ENCODE data around the gene ANKRD13B. TPM values are rescaled to one million over a fixed set of nuclear protein-coding genes. Genes with fewer than 3 reads are reported as not detected.

ANKRD13B gene
- total and polyA plus RNA-seq, 5 experiments from 2014 or later, result 0.25 to 3.7 (median 1.3) TPM; not detected in 1

GRCh38 chr17:29608986-29609385 is 16.1 kb downstream of the ANKRD13B start:
- no peak for DNase-seq
- ATAC-seq, result no peak
- no peaks in the 10 kb centered on the region for H3K27me3 Mint-ChIP-seq
- H3K36me3 Mint-ChIP-seq, result no peaks in the 10 kb centered on the region
- peaks cover 0 to 6% (median 2%) of the 10 kb centered on the region in 4 donors for H3K4me1 Mint-ChIP-seq
- POLR2A ChIA-PET, result interaction anchor here (1.2 kb wide), 2 partner anchors 9 to 17 kb away, joined by 3 to 4 read pairs; partner anchors contain the start of gene ANKRD13B
- H3K27ac Mint-ChIP-seq, result no peak overlapping the region
- no peak overlapping the region for H3K4me3 Mint-ChIP-seq
- no peaks in the 10 kb centered on the region for H3K9me3 Mint-ChIP-seq

- Mint-ChIP-seq H3K9me3 (no peaks in the 10 kb centered on the region), H3K27me3 (no peaks in the 10 kb centered on the region), H3K4me1 (peaks cover 7 to 18% (median 15%) of the 10 kb centered on the region in 4 donors), H3K27ac (peak overlapping the region in 1 of 10 donors; percentile 27), H3K4me3 (no peak overlapping the region), H3K36me3 (no peaks in the 10 kb centered on the region)
- ATAC-seq, result no peak
- no peak for DNase-seq
- POLR2A ChIA-PET, result interaction anchor here (1.2 kb wide), 1 partner anchor 29 kb away, joined by 6 read pairs; no protein-coding TSS in a partner anchor
Measured at GRCh38 chr17:29610395-29610794, 17.5 kb downstream of the ANKRD13B start.

DNA sequence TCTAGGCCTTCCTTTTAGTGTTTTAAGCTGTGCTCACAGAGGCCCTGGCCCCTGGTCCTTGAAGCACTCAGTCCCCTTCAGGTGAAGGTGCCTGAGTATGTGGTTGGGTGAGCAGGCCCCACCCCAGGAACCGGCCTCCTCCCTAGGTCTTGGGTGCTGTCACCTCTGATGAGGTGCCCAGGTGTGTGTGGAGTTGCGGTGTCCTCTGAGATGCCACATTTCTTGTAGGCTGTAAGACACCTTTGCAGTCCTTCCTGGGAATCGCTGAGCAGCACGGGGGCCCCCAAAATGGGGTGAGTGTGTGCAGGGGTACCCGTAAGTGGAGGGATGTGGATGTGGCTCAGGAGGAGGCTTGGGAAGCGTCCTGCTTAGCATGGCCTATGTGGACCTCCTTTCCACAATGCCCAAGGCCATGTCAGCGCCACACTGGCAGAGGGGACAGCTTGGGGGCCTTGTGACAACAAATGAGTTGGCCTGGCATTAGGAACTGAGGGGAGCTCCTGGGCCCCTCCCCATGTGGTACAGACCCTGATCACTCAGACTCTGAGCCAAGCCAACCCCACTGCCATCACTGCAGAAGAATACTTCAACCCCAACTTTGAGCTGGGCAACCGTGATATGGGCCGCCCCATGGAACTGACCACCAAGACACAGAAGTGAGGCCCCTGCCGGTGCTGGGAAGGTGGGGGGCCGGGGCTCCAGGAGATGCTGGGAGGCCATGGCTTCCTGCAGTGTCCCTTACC is 18.6 kb downstream of the ANKRD13B start:
- Mint-ChIP-seq H3K9me3 (no peaks in the 10 kb centered on the region), H3K4me3 (peak overlapping the region in 5 of 10 donors; percentile 2 to 58 (median 28)), H3K27ac (peak overlapping the region in 1 of 10 donors; percentile 22), H3K4me1 (peaks cover 10 to 26% (median 24%) of the 10 kb centered on the region in 4 donors), H3K36me3 (no peaks in the 10 kb centered on the region), H3K27me3 (no peaks in the 10 kb centered on the region)
- POLR2A ChIA-PET, result interaction anchor here (0.6 to 1.2 kb wide), 2 partner anchors 11 to 30 kb away, joined by 4 to 6 read pairs; no protein-coding TSS in a partner anchor
- no peak for DNase-seq
- ATAC-seq, result no peak

DNA sequence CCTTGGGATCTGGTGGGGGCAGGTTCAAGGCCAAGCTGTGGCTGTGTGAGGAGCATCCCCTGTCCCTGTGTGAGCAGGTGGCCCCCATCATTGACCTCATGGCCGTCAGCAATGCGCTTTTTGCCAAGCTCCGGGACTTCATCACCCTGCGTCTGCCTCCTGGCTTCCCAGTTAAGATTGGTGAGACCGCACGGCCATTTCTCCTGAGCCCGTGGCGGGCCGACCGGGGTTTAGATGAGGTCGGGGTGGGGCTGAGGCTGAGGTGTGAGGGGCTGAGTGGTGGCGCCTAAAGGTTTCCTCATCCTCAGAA is 19.1 kb downstream of the ANKRD13B start:
- POLR2A ChIA-PET, result no interaction called here
- DNase-seq (no peak), ATAC-seq (no peak)
- Mint-ChIP-seq H3K9me3 (no peaks in the 10 kb centered on the region), H3K27ac (peak overlapping the region in 1 of 10 donors; percentile 62), H3K27me3 (no peaks in the 10 kb centered on the region), H3K4me3 (peak overlapping the region in 3 of 10 donors; percentile 2 to 22 (median 10)), H3K4me1 (peaks cover 13 to 32% (median 30%) of the 10 kb centered on the region in 4 donors), H3K36me3 (no peaks in the 10 kb centered on the region)

- ATAC-seq, result no peak
- no peaks in the 10 kb centered on the region for H3K36me3 Mint-ChIP-seq
- peak overlapping the region in 8 of 10 donors; percentile 39 to 81 (median 60) for H3K4me3 Mint-ChIP-seq
Measured at GRCh38 chr17:29612404-29613280, 19.7 kb downstream of the ANKRD13B start.

GRCh38 chr17:29613352-29613837 is 20.5 kb downstream of the ANKRD13B start:
- peak overlapping the region; percentile 32 to 92 (median 70) for H3K4me3 Mint-ChIP-seq
- no peaks in the 10 kb centered on the region for H3K36me3 Mint-ChIP-seq
- POLR2A ChIA-PET, result interaction anchor here (0.5 to 5.9 kb wide), 12 partner anchors 12 to 1628 kb away, joined by 3 to 79 read pairs (median 4); partner anchors contain the start of genes ABHD15, ANKRD13B, GIT1 and TP53I13
- peak; percentile 82 to 97 (median 89) for DNase-seq
- ATAC-seq, result peak; percentile 26 to 43
- H3K27ac Mint-ChIP-seq, result peak overlapping the region in 1 of 10 donors; percentile 60
- H3K9me3 Mint-ChIP-seq, result no peaks in the 10 kb centered on the region
- no peaks in the 10 kb centered on the region for H3K27me3 Mint-ChIP-seq
- peaks cover 14 to 41% (median 37%) of the 10 kb centered on the region in 4 donors for H3K4me1 Mint-ChIP-seq

More at GRCh38 chr17:29612404-29613280, 19.7 kb downstream of the ANKRD13B start:
- H3K4me1 Mint-ChIP-seq, result peaks cover 14 to 37% (median 35%) of the 10 kb centered on the region in 4 donors
- POLR2A ChIA-PET, result interaction anchor here (0.5 to 5.9 kb wide), 8 partner anchors 15 to 1629 kb away, joined by 4 to 79 read pairs (median 4); partner anchors contain the start of genes ABHD15, ANKRD13B and TP53I13
- DNase-seq, result no peak
- H3K27ac Mint-ChIP-seq, result no peak overlapping the region
- H3K27me3 Mint-ChIP-seq, result no peaks in the 10 kb centered on the region
- no peaks in the 10 kb centered on the region for H3K9me3 Mint-ChIP-seq

GRCh38 chr17:29613856-29614255 is 20.9 kb downstream of the ANKRD13B start:
- Mint-ChIP-seq H3K27ac (peak overlapping the region in 3 of 10 donors; percentile 41 to 62 (median 60)), H3K27me3 (no peaks in the 10 kb centered on the region), H3K4me3 (peak overlapping the region; percentile 32 to 92 (median 71)), H3K9me3 (no peaks in the 10 kb centered on the region), H3K4me1 (peaks cover 14 to 42% (median 37%) of the 10 kb centered on the region in 4 donors), H3K36me3 (no peaks in the 10 kb centered on the region)
- ATAC-seq (no peak), DNase-seq (no peak)
- POLR2A ChIA-PET, result interaction anchor here (0.5 to 5.9 kb wide), 10 partner anchors 11 to 217 kb away, joined by 3 to 79 read pairs (median 4); partner anchors contain the start of genes ABHD15, ANKRD13B, GIT1 and TP53I13

DNA sequence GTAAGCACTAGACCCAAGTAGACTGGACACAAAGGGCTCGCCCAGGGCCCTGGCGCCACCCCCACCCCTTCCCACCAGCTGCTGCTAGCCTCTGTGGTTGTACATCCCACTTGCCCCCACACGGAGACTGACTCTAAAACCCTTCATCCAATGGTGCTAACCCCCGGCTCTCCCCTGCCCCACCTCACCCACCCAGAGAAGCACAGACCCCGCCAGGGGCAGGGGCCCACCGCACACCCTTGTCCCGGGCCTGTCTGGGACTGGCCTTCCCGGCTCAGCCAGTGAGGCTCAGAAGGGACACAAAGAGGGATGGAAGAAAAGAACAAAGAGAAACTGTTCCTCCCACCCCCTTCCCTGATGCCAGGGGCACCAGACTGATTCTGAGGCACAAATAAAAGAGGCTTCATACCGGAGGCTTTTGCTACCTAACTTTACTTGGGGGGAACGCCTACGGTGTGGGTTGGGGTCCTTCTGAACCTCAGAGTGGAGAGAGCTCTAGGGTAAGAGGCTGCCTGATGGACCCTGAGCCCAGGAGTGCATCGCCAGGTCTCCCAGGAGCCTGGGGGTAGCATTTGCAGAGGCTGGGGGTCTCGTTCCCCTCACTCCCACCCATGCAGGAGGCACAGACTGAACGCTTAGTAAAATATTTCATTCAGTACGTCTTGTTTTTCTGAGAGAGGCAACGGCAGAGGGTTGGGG is 21.6 kb downstream of the ANKRD13B start:
- H3K36me3 Mint-ChIP-seq, result no peaks in the 10 kb centered on the region
- no peak for DNase-seq
- H3K27ac Mint-ChIP-seq, result peak overlapping the region; percentile 51 to 96 (median 92)
- POLR2A ChIA-PET, result interaction anchor here (1.3 to 5.9 kb wide), 11 partner anchors 10 to 163 kb away, joined by 3 to 79 read pairs (median 20); partner anchors contain the start of genes ABHD15, ANKRD13B, GIT1 and TP53I13
- peak overlapping the region; percentile 81 to 95 (median 90) for H3K4me3 Mint-ChIP-seq
- peaks cover 14 to 42% (median 37%) of the 10 kb centered on the region in 4 donors for H3K4me1 Mint-ChIP-seq
- H3K27me3 Mint-ChIP-seq, result no peaks in the 10 kb centered on the region
- ATAC-seq, result no peak
- H3K9me3 Mint-ChIP-seq, result no peaks in the 10 kb centered on the region

DNA sequence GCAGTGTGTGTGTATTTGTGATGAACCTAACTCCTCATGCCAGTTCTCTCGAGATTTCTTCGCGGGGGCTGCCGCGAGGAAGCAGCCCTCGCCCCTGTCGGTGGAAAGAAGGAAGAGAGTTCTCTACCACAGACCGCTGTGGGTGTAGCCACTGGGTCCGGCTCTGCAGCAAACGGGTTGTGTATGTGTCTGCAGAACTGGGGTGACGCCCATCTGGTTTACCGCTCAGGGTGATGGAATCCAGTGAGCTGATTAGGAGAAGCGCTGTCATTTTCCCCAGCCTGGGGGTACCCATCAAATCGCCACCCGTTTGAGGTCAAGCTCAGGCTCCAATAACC is 22.1 kb downstream of the ANKRD13B start:
- Mint-ChIP-seq H3K4me3 (peak overlapping the region; percentile 81 to 95 (median 90)), H3K27me3 (no peaks in the 10 kb centered on the region), H3K27ac (peak overlapping the region; percentile 51 to 96 (median 92)), H3K9me3 (no peaks in the 10 kb centered on the region), H3K4me1 (peaks cover 14 to 42% (median 37%) of the 10 kb centered on the region in 4 donors), H3K36me3 (no peaks in the 10 kb centered on the region)
- POLR2A ChIA-PET, result interaction anchor here (0.6 to 5.9 kb wide), 16 partner anchors 10 to 323 kb away, joined by 3 to 79 read pairs (median 4); partner anchors contain the start of genes ABHD15, ANKRD13B, GIT1 and TP53I13
- ATAC-seq (peak; percentile 59 to 63), DNase-seq (peak; percentile 38 to 88 (median 76))

DNA sequence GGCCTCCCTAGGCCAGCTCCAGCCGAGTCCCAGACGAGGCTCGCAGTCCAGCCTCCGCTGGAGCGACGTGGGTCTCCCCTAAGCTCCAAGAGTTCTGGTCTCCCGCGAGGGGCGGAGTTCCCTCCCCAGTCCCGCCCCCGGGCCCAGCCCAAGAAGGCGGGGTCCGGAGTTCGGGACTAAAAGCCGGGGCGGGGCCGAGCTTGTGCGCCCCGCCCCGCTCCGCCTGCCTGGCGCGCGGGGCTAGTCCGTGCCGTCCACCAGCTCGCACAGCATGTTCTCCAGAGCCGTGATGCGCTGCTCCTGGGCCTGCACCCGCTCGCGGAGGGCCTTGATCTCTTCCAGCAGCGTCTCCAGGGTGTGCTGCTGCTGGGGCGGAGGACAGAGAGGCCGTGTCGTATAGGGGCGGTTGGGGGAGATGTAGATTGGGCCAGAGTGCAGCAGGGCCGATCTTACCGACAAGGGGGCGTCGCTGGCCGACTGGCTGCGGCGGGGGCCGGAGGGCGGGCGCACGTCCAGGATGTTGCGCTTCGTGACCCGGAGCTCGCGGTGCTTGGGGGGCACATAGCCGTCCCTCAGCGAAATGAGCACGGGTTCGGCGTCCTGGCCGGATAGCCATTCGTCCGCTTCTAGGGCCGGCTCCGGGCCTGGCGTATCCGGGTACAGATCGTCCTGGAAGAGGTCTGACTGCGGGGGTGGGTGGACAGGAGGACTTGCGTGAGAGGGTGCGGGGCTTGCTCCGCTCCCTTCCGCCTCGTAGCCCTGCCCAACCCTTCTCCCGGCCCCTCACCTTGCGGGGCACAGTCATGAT is 22.8 kb downstream of the ANKRD13B start:
- H3K36me3 Mint-ChIP-seq, result no peaks in the 10 kb centered on the region
- H3K4me3 Mint-ChIP-seq, result peak overlapping the region; percentile 81 to 95 (median 90)
- POLR2A ChIA-PET, result interaction anchor here (0.6 to 5.9 kb wide), 19 partner anchors 9 to 324 kb away, joined by 3 to 79 read pairs (median 4); partner anchors contain the start of genes ABHD15, ANKRD13B, GIT1 and SSH2
- H3K27ac Mint-ChIP-seq, result peak overlapping the region; percentile 48 to 96 (median 92)
- peaks cover 14 to 42% (median 37%) of the 10 kb centered on the region in 4 donors for H3K4me1 Mint-ChIP-seq
- peak; percentile 70 to 89 (median 84) for DNase-seq
- no peaks in the 10 kb centered on the region for H3K9me3 Mint-ChIP-seq
- peak; percentile 54 to 58 for ATAC-seq
- no peaks in the 10 kb centered on the region for H3K27me3 Mint-ChIP-seq
